GM19468 (cell line): ENCODE measurements around the gene IFI27.
"Not testable (repeated sequence)": the region's sequence is repeated elsewhere in the genome, so short reads cannot be mapped to it uniquely, and the experiment has no call there.

ENCODE experiments used
- ATAC-seq: cut with Tn5 transposase; IDR thresholded peaks from one replicate; pipeline ENCODE4 v1.9.1; 2021; ENCODE audit warnings: mild to moderate bottlenecking, moderate library complexity, moderate number of reproducible peaks; ENCODE audit not compliant: unreplicated experiment; ENCODE audit errors: extremely low read depth

The IFI27 gene

DNA sequence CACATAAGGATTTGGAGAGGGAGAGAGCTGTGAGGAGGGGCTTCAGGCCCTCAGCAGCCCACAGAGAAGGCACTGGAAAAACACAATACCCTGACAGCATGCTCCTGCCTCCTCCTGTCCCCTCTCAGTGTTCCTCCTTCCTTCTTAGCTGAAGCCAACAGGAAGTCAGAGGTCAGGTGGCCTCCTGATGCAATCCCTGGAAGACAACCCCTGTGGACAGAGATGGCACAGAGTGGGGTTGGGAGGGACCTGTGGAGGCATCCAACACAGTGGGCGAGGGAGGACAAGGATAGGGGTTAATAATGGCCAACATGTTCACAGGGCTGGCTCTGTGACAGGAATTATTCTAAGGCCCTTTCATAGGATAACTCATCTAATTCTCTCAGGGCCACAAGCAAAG, 34.2 kb downstream of the IFI27 start:
- no peak for ATAC-seq

GRCh38 chr14:94145902-94146527, 35.5 kb downstream of the IFI27 start:
- ATAC-seq: no peak

DNA sequence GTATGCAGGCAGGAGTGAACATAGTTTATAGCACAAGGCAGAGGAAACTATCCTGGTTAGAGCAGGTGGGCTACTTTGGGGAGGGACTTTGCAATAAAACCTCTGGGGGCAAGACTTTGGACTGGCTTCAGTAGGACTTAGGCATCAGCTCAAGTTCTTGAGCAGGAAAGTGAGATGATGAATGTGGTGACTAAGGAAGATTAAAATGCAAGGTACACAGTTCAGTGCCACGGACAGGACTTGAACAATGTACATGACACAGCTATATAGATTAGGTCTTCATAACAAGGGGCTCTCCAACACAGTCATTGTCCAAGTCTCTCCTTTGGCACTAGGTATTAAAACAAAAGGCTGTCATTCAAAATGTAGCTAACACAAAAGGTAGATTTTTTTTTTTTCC, 42.1 kb downstream of the IFI27 start:
- ATAC-seq: no peak

DNA sequence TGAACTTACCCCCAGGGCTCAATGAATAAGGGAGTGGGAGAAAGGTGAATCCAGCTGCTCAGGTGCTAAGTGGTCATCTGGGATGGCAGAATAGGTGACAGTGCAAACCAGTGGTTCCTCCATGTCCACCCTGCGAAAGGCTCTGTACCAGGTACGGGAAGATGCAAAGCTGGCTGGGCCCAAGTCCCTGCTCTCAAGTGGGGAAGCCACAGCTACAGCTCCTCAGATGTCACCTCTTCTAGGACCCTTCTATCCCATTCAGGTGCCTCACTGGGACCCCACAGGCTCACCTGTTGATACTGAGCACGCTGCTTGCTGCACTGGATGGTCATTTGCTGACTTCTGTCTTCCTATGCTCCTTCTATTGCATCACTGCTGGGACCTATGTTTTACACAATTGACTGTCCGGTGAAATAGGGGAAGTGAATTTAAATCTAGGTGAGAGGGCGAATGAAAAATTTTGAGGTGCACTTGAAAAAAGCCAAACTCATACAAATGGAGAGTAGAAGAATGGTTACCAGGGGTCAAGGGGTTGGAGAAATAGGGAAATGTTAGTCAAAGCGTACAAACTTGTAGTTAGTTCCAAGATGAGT, 43.3 kb downstream of the IFI27 start:
- ATAC-seq: no peak

DNA sequence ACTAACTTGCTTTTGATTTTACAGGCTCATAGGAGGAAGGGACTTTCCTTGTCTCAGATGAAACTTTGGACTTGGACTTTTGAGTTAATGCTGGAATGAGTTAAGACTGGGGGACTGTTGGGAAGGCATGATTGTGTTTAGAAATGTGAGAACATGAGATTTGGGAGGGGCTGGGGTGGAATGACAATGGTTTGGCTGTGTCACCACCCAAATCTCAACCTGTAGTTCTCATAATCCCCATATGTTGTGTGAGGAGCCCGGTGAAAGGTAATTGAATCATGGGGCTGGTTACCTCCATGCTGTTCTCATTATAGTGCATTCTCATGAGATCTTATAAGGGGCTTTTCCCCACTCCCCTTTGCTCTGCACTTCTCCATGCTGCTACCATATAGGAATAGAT, 45.6 kb downstream of the IFI27 start:
- not testable (repeated sequence) for ATAC-seq

- no peak for ATAC-seq
Observed at GRCh38 chr14:94157197-94157596, 46.7 kb downstream of the IFI27 start.

GRCh38 chr14:94158239-94158883, 47.8 kb downstream of the IFI27 start:
- no peak for ATAC-seq

- no peak for ATAC-seq
Observed at GRCh38 chr14:94161058-94161457, 50.5 kb downstream of the IFI27 start.

GRCh38 chr14:94161981-94162380, 51.4 kb downstream of the IFI27 start:
- ATAC-seq: no peak

GRCh38 chr14:94162466-94162865, 51.9 kb downstream of the IFI27 start:
- ATAC-seq: no peak

GRCh38 chr14:94163796-94164195, 53.3 kb downstream of the IFI27 start:
- ATAC-seq: no peak

DNA sequence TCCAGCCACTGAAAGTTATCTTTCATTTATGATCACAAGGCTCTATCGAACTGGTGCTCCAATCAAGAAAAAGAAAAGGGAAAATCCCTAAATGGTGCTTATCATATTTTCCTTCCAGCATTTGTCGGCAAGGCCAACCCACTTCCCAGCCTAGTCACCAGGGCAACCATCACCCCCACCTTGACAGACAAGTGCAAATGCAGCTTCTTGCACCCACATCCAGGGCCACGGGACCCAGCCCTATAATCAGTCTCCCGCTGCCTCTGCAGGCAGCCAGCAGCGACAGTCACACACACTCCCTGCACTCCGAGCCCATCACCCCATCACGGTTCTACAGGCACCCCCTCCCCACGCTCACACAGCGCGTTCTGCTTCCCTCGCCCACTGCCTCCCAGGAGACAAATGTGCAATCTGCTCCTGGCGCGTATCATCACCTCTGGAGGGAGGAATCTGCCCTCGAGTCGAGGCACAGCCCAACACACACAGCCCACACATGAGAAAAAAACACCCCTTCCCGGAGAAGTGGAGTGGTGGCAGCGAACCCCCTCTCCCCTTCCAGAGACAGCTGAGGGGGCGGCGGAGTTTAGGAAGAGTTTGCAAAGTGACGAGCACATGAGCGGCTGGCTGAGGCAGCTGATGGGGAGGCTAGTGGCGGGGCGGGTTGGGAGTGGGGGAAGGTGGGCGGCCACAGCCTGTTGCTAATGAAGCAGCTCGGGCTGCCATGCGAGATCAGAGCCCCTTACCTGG, 54.3 kb downstream of the IFI27 start:
- no peak for ATAC-seq

DNA sequence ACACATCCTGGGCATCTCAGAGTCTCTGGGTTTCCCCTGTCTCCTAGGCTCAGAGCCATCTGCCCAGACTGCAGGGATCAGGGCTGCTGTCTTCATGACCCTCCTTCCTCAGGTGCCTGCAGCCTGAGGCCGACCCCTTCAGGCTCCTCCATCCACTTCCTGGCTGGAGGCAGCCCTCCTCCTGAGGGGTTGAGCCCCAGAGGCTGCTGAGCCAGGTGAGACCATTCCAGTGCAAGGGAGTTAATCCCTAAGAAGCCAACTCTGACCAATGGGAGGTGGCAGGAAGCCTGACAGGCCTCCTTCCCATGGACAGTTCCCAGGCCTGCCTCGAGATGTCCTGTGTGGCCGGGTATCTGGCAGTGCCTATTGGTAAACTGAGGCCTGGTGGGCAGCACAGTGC, 55.2 kb downstream of the IFI27 start:
- no peak for ATAC-seq
